ENCODE results near the gene HSD3B7.

Gene HSD3B7

GRCh38 chr16:31032736-31033708 is 48.0 kb downstream of the HSD3B7 start, which contains the start of gene STX4:
TSS of gene STX4 (plus strand) at chr16:31033558. CDS start at chr16:31033806, 248 bp downstream.
- peak; percentile 100 for DNase-seq
- Histone ChIP-seq H3K36me3 (ENCODE audit: control insufficient read depth in 4 of 4, insufficient read depth in 4 of 4, low read length in 3 of 4) (peaks cover 5 to 26% (median 12%) of the 10 kb centered on the region in 4 experiments), H3K4me1 (ENCODE audit: control extremely low read depth in 1 of 4, control insufficient read depth in 4 of 4, insufficient read depth in 4 of 4, low read length in 3 of 4) (peaks cover 3 to 26% (median 21%) of the 10 kb centered on the region in 4 experiments), H3K27me3 (replicated peaks in 2 of 5; ENCODE audit: control insufficient read depth in 4 of 5, insufficient read depth in 5 of 5, low read length in 4 of 5) (no peaks in the 10 kb centered on the region), H3K4me3 (ENCODE audit: control insufficient read depth in 1 of 7, extremely low read depth in 1 of 7, insufficient read depth in 4 of 7, low read depth in 2 of 7, low read length in 6 of 7) (peak within 1 kb of the TSS; percentile 79 to 100 (median 94)), H3K27ac (ENCODE audit: insufficient read depth in 1 of 2, low read depth in 1 of 2, low read length in 2 of 2, poor library complexity in 1 of 2, severe bottlenecking in 2 of 2) (peak within 1 kb of the TSS; percentile 96 to 97), H3K9me3 (ENCODE audit: control extremely low read depth in 1 of 5, control insufficient read depth in 4 of 5, insufficient read depth in 2 of 5, low read depth in 1 of 5, low read length in 4 of 5) (no peaks in the 10 kb centered on the region)
- WGBS (ENCODE audit: insufficient coverage), result under 1% methylated on average over 64 of the region's 75 CpGs
- ChIA-PET POLR2A (interaction anchor here (0.6 to 1.8 kb wide), 3 partner anchors 32 to 50 kb away, joined by 3 to 12 read pairs (median 3); partner anchors contain the start of genes ZNF646 and ZNF668), CTCF (interaction anchor here (1.0 kb wide), 2 partner anchors 41 to 48 kb away, joined by 3 read pairs; partner anchors contain the start of genes HSD3B7, ZNF646 and ZNF668)

GRCh38 chr16:31033709-31034492 is 48.9 kb downstream of the HSD3B7 start:
- 2% methylated on average over 28 of the region's 47 CpGs for WGBS (ENCODE audit: insufficient coverage)
- H3K4me3 ChIP-seq (ENCODE audit: control insufficient read depth in 1 of 7, extremely low read depth in 1 of 7, insufficient read depth in 4 of 7, low read depth in 2 of 7, low read length in 6 of 7), result peak overlapping the region; percentile 79 to 100 (median 94)
- H3K27me3 ChIP-seq (replicated peaks in 2 of 5; ENCODE audit: control insufficient read depth in 4 of 5, insufficient read depth in 5 of 5, low read length in 4 of 5), result no peaks in the 10 kb centered on the region
- H3K9me3 ChIP-seq (ENCODE audit: control extremely low read depth in 1 of 5, control insufficient read depth in 4 of 5, insufficient read depth in 2 of 5, low read depth in 1 of 5, low read length in 4 of 5), result no peaks in the 10 kb centered on the region
- POLR2A ChIA-PET, result interaction anchor here (0.6 to 1.8 kb wide), 4 partner anchors 31 to 51 kb away, joined by 3 to 12 read pairs (median 3); partner anchors contain the start of genes ZNF646 and ZNF668
- H3K27ac ChIP-seq (ENCODE audit: insufficient read depth in 1 of 2, low read depth in 1 of 2, low read length in 2 of 2, poor library complexity in 1 of 2, severe bottlenecking in 2 of 2), result peak overlapping the region; percentile 96 to 97
- peaks cover 5 to 35% (median 21%) of the 10 kb centered on the region in 4 experiments for H3K36me3 ChIP-seq (ENCODE audit: control insufficient read depth in 4 of 4, insufficient read depth in 4 of 4, low read length in 3 of 4)
- DNase-seq, result peak; percentile 83 to 87 (median 85)
- H3K4me1 ChIP-seq (ENCODE audit: control extremely low read depth in 1 of 4, control insufficient read depth in 4 of 4, insufficient read depth in 4 of 4, low read length in 3 of 4), result peaks cover 3 to 26% (median 21%) of the 10 kb centered on the region in 4 experiments
- CTCF ChIA-PET, result interaction anchor here (1.0 kb wide), 2 partner anchors 40 to 49 kb away, joined by 3 read pairs; partner anchors contain the start of genes HSD3B7, ZNF646 and ZNF668

- no peak for DNase-seq
- no peaks in the 10 kb centered on the region for H3K9me3 ChIP-seq (ENCODE audit: control extremely low read depth in 1 of 5, control insufficient read depth in 4 of 5, insufficient read depth in 2 of 5, low read depth in 1 of 5, low read length in 4 of 5)
- H3K27me3 ChIP-seq (replicated peaks in 2 of 5; ENCODE audit: control insufficient read depth in 4 of 5, insufficient read depth in 5 of 5, low read length in 4 of 5), result no peaks in the 10 kb centered on the region
- no peak overlapping the region for H3K4me3 ChIP-seq (ENCODE audit: control insufficient read depth in 1 of 7, extremely low read depth in 1 of 7, insufficient read depth in 4 of 7, low read depth in 2 of 7, low read length in 6 of 7)
- no peak overlapping the region for H3K27ac ChIP-seq (ENCODE audit: insufficient read depth in 1 of 2, low read depth in 1 of 2, low read length in 2 of 2, poor library complexity in 1 of 2, severe bottlenecking in 2 of 2)
- WGBS (ENCODE audit: insufficient coverage), result 100% methylated on average over 1 of the region's 2 CpGs
- peaks cover 18 to 55% (median 31%) of the 10 kb centered on the region in 4 experiments for H3K36me3 ChIP-seq (ENCODE audit: control insufficient read depth in 4 of 4, insufficient read depth in 4 of 4, low read length in 3 of 4)
- CTCF ChIA-PET, result interaction anchor here (0.5 to 2.7 kb wide), 2 partner anchors 52 to 415 kb away, joined by 3 to 11 read pairs; partner anchors contain the start of gene HSD3B7
- POLR2A ChIA-PET, result interaction anchor here (0.7 kb wide), 1 partner anchor 33 kb away, joined by 3 read pairs; no protein-coding TSS in a partner anchor
- peaks cover 3 to 26% (median 20%) of the 10 kb centered on the region in 4 experiments for H3K4me1 ChIP-seq (ENCODE audit: control extremely low read depth in 1 of 4, control insufficient read depth in 4 of 4, insufficient read depth in 4 of 4, low read length in 3 of 4)
Observed at GRCh38 chr16:31036691-31037090, 51.7 kb downstream of the HSD3B7 start.
